Measurements from ENCODE around the gene TEX51. TPM values are rescaled to one million over a fixed set of nuclear protein-coding genes. Genes with fewer than 3 reads are reported as not detected.

Gene TEX51
- total and polyA plus RNA-seq, 2 donors (not counting 1 experiment from before 2014, with no cell fraction given): not detected

- Histone ChIP-seq H3K27ac (ENCODE audit: insufficient read depth, low read length) (no peak overlapping the region), H3K27me3 (ENCODE audit: control insufficient read depth, insufficient read depth, low read length) (no peaks in the 10 kb centered on the region), H3K4me1 (ENCODE audit: control insufficient read depth, extremely low read depth, insufficient read depth, low read length) (no peaks in the 10 kb centered on the region), H3K36me3 (ENCODE audit: control insufficient read depth, insufficient read depth, low read length) (no peaks in the 10 kb centered on the region), H3K79me2 (ENCODE audit: control insufficient read depth, insufficient read depth, low read length) (no peaks in the 10 kb centered on the region), H3K4me2 (ENCODE audit: extremely low read depth, insufficient read depth, low read length) (no peak overlapping the region), H3K4me3 (replicated peaks in 1 of 4; ENCODE audit: control extremely low read depth in 1 of 4, insufficient read depth in 1 of 4, low read depth in 3 of 4, low read length in 4 of 4) (no peak overlapping the region), H4K20me1 (ENCODE audit: control insufficient read depth, extremely low read depth, insufficient read depth, low read length) (no peaks in the 10 kb centered on the region), H2AFZ (ENCODE audit: low read length) (no peak overlapping the region), H3K9ac (ENCODE audit: insufficient read depth, low read length) (no peak overlapping the region), H3K9me3 (ENCODE audit: control insufficient read depth, insufficient read depth, low read depth, low read length) (no peaks in the 10 kb centered on the region)
- TF ChIP-seq EZH2 (IDR thresholded peaks at IDR 0.05; ENCODE audit: low read length, missing control alignments) (no peak), CTCF (conservative IDR thresholded peaks at IDR 0.05 in 1 of 2, IDR thresholded peaks at IDR 0.05 in 1 of 2; ENCODE audit: low read depth in 1 of 2, low read length in 2 of 2) (no peak)
- DNase-seq (ENCODE audit: low read depth in 2 of 2): no peak
Observed at GRCh38 chr2:126893153-126893552, 5.5 kb upstream of the TEX51 start.

- Histone ChIP-seq H3K27me3 (ENCODE audit: control insufficient read depth, insufficient read depth, low read length) (no peaks in the 10 kb centered on the region), H3K4me1 (ENCODE audit: control insufficient read depth, extremely low read depth, insufficient read depth, low read length) (no peaks in the 10 kb centered on the region), H3K9ac (ENCODE audit: insufficient read depth, low read length) (no peak overlapping the region), H3K4me2 (ENCODE audit: extremely low read depth, insufficient read depth, low read length) (no peak overlapping the region), H3K4me3 (replicated peaks in 1 of 4; ENCODE audit: control extremely low read depth in 1 of 4, insufficient read depth in 1 of 4, low read depth in 3 of 4, low read length in 4 of 4) (no peak overlapping the region), H4K20me1 (ENCODE audit: control insufficient read depth, extremely low read depth, insufficient read depth, low read length) (no peaks in the 10 kb centered on the region), H3K27ac (ENCODE audit: insufficient read depth, low read length) (no peak overlapping the region), H2AFZ (ENCODE audit: low read length) (no peak overlapping the region), H3K9me3 (ENCODE audit: control insufficient read depth, insufficient read depth, low read depth, low read length) (no peaks in the 10 kb centered on the region), H3K79me2 (ENCODE audit: control insufficient read depth, insufficient read depth, low read length) (no peaks in the 10 kb centered on the region), H3K36me3 (ENCODE audit: control insufficient read depth, insufficient read depth, low read length) (no peaks in the 10 kb centered on the region)
- no peak for DNase-seq (ENCODE audit: low read depth in 2 of 2)
- TF ChIP-seq EZH2 (IDR thresholded peaks at IDR 0.05; ENCODE audit: low read length, missing control alignments) (no peak), CTCF (conservative IDR thresholded peaks at IDR 0.05 in 1 of 2, IDR thresholded peaks at IDR 0.05 in 1 of 2; ENCODE audit: low read depth in 1 of 2, low read length in 2 of 2) (no peak)
Observed at GRCh38 chr2:126893606-126894005, 5.1 kb upstream of the TEX51 start.

GRCh38 chr2:126894082-126894481 is 4.6 kb upstream of the TEX51 start:
- Histone ChIP-seq H2AFZ (ENCODE audit: low read length) (no peak overlapping the region), H3K27me3 (ENCODE audit: control insufficient read depth, insufficient read depth, low read length) (no peaks in the 10 kb centered on the region), H3K36me3 (ENCODE audit: control insufficient read depth, insufficient read depth, low read length) (no peaks in the 10 kb centered on the region), H3K9me3 (ENCODE audit: control insufficient read depth, insufficient read depth, low read depth, low read length) (no peaks in the 10 kb centered on the region), H3K4me2 (ENCODE audit: extremely low read depth, insufficient read depth, low read length) (no peak overlapping the region), H4K20me1 (ENCODE audit: control insufficient read depth, extremely low read depth, insufficient read depth, low read length) (no peaks in the 10 kb centered on the region), H3K27ac (ENCODE audit: insufficient read depth, low read length) (no peak overlapping the region), H3K4me1 (ENCODE audit: control insufficient read depth, extremely low read depth, insufficient read depth, low read length) (no peaks in the 10 kb centered on the region), H3K4me3 (replicated peaks in 1 of 4; ENCODE audit: control extremely low read depth in 1 of 4, insufficient read depth in 1 of 4, low read depth in 3 of 4, low read length in 4 of 4) (no peak overlapping the region), H3K79me2 (ENCODE audit: control insufficient read depth, insufficient read depth, low read length) (no peaks in the 10 kb centered on the region), H3K9ac (ENCODE audit: insufficient read depth, low read length) (no peak overlapping the region)
- TF ChIP-seq EZH2 (IDR thresholded peaks at IDR 0.05; ENCODE audit: low read length, missing control alignments): no peak
- no peak for TF ChIP-seq CTCF (conservative IDR thresholded peaks at IDR 0.05 in 1 of 2, IDR thresholded peaks at IDR 0.05 in 1 of 2; ENCODE audit: low read depth in 1 of 2, low read length in 2 of 2)
- no peak for DNase-seq (ENCODE audit: low read depth in 2 of 2)
